Suprapubic skin (tissue), 4 donors: ENCODE measurements around the gene XKR8. TPM values are rescaled to one million over a fixed set of nuclear protein-coding genes. Genes with fewer than 3 reads are reported as not detected.

ENCODE experiments used
- DNase-seq, 2 donors: peaks; one replicate each; pipeline ENCODE4 v3.0.0-alpha.2; 2019; ENCODE audit warnings: low spot score in 2 of 2
- H3K27ac ChIP-seq: fragments of 200-600 bp; sonication (generic); one replicate; pipeline ENCODE4 v1.5.1; 2019
- H3K27me3 ChIP-seq: fragments of 200-600 bp; sonication (generic); one replicate; pipeline ENCODE4 v1.5.1; 2019
- H3K36me3 ChIP-seq: fragments of 200-600 bp; sonication (generic); one replicate; pipeline ENCODE4 v1.5.1; 2019
- H3K4me1 ChIP-seq: fragments of 200-600 bp; sonication (generic); one replicate; pipeline ENCODE4 v1.5.1; 2019
- H3K4me3 ChIP-seq: fragments of 200-600 bp; sonication (generic); one replicate; pipeline ENCODE4 v1.5.1; 2019; ENCODE audit warnings: mild to moderate bottlenecking
- H3K9me3 ChIP-seq: fragments of 200-600 bp; sonication (generic); one replicate; pipeline ENCODE4 v1.5.1; 2019
- EP300 ChIP-seq: sonication (generic); formaldehyde crosslinking; IDR thresholded peaks from one replicate; pipeline ENCODE4 v1.6.1; 2017; ENCODE audit warnings: antibody characterized with exemption
- POLR2A ChIP-seq, 2 donors: fragments of 450-650 bp; IDR thresholded peaks; one replicate each; pipeline ENCODE4 v1.6.1; 2017; ENCODE audit warnings: antibody characterized with exemption in 2 of 2, mild to moderate bottlenecking in 2 of 2, moderate library complexity in 2 of 2
- POLR2AphosphoS5 ChIP-seq, 3 donors: sonication (generic); formaldehyde crosslinking; IDR thresholded peaks; one replicate each; pipeline ENCODE4 v1.6.1; 2017; ENCODE audit warnings: antibody characterized with exemption in 3 of 3
- WGBS: methylation state at CpG from one replicate; pipeline ENCODE4 v1.1.5; 2018; 5-methylcytosine and 5-hydroxymethylcytosine counted together
- total RNA-seq, 4 donors: library from RNA; depleted of rRNA; stranded (reverse); fragments of >200 nt; gene quantifications; one replicate each; pipeline ENCODE4 v1.1.0, GENCODE V29; 2016
- TF ChIP-seq, protein P1 (sequence below), 2 donors: fragments of 200-600 bp in 1 of 2; fragments of 450-650 bp in 1 of 2; sonication (generic) in 1 of 2; IDR thresholded peaks; one replicate each; pipeline ENCODE4 v1.5.1; 2016 to 2019; ENCODE audit warnings: antibody characterized with exemption in 2 of 2, mild to moderate bottlenecking in 1 of 2, moderate library complexity in 1 of 2

XKR8 gene
- total RNA-seq, 4 donors from 2014 or later = 6.1 to 7.7 (median 6.3) TPM

DNA sequence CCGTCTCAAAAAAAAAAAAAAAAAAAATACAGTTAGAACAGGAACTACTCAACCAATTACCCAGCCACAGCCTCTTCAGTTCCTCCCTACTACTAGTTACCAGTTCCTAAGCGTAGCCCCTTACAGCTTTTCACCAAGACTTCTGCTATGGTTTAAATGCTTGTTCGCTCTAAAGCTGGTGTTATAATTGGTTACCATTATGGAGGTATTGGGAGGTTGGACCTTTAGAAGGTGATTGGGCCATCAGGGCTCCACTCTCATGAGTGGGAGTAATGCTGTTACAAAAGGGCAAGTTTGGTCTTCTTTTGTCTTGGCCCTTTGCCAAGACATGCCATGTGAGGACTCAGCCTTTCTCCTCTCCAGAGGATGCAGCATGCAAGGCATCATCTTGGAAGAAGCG is 28.0 kb upstream of the XKR8 start:
- no peak for DNase-seq
- no peak overlapping the region for H3K4me3 ChIP-seq
- H3K27me3 ChIP-seq = peaks cover 6% of the 10 kb centered on the region
- TF ChIP-seq EP300 = no peak
- no peak for TF ChIP-seq POLR2AphosphoS5 (IDR thresholded peaks at IDR 0.05)
- TF ChIP-seq POLR2A (IDR thresholded peaks at IDR 0.05) = no peak
- TF ChIP-seq, protein P1, sequence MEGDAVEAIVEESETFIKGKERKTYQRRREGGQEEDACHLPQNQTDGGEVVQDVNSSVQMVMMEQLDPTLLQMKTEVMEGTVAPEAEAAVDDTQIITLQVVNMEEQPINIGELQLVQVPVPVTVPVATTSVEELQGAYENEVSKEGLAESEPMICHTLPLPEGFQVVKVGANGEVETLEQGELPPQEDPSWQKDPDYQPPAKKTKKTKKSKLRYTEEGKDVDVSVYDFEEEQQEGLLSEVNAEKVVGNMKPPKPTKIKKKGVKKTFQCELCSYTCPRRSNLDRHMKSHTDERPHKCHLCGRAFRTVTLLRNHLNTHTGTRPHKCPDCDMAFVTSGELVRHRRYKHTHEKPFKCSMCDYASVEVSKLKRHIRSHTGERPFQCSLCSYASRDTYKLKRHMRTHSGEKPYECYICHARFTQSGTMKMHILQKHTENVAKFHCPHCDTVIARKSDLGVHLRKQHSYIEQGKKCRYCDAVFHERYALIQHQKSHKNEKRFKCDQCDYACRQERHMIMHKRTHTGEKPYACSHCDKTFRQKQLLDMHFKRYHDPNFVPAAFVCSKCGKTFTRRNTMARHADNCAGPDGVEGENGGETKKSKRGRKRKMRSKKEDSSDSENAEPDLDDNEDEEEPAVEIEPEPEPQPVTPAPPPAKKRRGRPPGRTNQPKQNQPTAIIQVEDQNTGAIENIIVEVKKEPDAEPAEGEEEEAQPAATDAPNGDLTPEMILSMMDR (IDR thresholded peaks at IDR 0.05) = no peak
- H3K36me3 ChIP-seq = no peaks in the 10 kb centered on the region
- H3K4me1 ChIP-seq = peaks cover 10% of the 10 kb centered on the region
- 78% methylated on average over 4 of the region's 4 CpGs for WGBS
- H3K9me3 ChIP-seq = no peaks in the 10 kb centered on the region
- no peak overlapping the region for H3K27ac ChIP-seq

GRCh38 chr1:27934818-27935549 is 24.8 kb upstream of the XKR8 start, which contains the start of gene SMPDL3B:
Gene SMPDL3B, plus strand, starts transcription at chr1:27935000. Its CDS starts 184 bp downstream, at chr1:27935184.
- 4% methylated on average over 16 of the region's 16 CpGs for WGBS
- Histone ChIP-seq H3K4me3 (peak within 1 kb of the TSS; percentile 8), H3K27me3 (peaks cover 6% of the 10 kb centered on the region), H3K9me3 (no peaks in the 10 kb centered on the region), H3K36me3 (no peaks in the 10 kb centered on the region), H3K4me1 (peaks cover 10% of the 10 kb centered on the region), H3K27ac (no peak within 1 kb of the TSS)
- no peak for DNase-seq
- TF ChIP-seq POLR2A (IDR thresholded peaks at IDR 0.05) (no peak), POLR2AphosphoS5 (IDR thresholded peaks at IDR 0.05) (no peak), EP300 (no peak)
- TF ChIP-seq, protein P1 (IDR thresholded peaks at IDR 0.05) = no peak

DNA sequence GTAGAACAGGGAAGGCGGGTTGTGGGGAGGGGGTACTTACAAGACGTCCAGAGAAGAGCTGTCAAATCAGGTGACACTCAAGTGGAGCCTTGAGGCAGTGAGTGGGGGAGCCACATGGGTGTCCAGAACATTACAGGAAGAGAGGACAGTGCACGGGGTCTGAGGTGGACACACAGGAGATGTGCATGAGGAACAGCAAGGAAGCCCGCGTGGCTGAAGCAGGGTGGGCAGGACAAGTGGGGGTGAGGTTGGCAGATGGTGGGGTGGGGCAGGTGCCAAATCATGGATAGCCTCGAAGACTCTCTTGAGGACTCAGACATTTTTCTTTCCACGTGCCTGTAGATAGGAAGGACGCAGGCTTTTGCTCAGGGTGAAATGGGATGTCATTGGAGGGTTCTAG is 24.1 kb upstream of the XKR8 start:
- Histone ChIP-seq H3K27ac (no peak overlapping the region), H3K9me3 (no peaks in the 10 kb centered on the region), H3K36me3 (no peaks in the 10 kb centered on the region), H3K4me1 (peaks cover 10% of the 10 kb centered on the region), H3K27me3 (peaks cover 6% of the 10 kb centered on the region), H3K4me3 (no peak overlapping the region)
- TF ChIP-seq EP300 (no peak), POLR2A (IDR thresholded peaks at IDR 0.05) (no peak), POLR2AphosphoS5 (IDR thresholded peaks at IDR 0.05) (no peak)
- TF ChIP-seq, protein P1 (IDR thresholded peaks at IDR 0.05) = no peak
- no peak for DNase-seq
- WGBS = 54% methylated on average over 8 of the region's 8 CpGs

- TF ChIP-seq POLR2A (IDR thresholded peaks at IDR 0.05) (no peak), POLR2AphosphoS5 (IDR thresholded peaks at IDR 0.05) (no peak), EP300 (no peak)
- TF ChIP-seq, protein P1 (IDR thresholded peaks at IDR 0.05) = no peak
- Histone ChIP-seq H3K36me3 (no peaks in the 10 kb centered on the region), H3K4me3 (no peak overlapping the region), H3K4me1 (peaks cover 10% of the 10 kb centered on the region), H3K27ac (no peak overlapping the region), H3K27me3 (peaks cover 6% of the 10 kb centered on the region), H3K9me3 (no peaks in the 10 kb centered on the region)
- WGBS = 92% methylated on average over 5 of the region's 5 CpGs
- no peak for DNase-seq
Measured at GRCh38 chr1:27936370-27936769, 23.4 kb upstream of the XKR8 start.

GRCh38 chr1:27937524-27937836 is 22.3 kb upstream of the XKR8 start:
- peaks cover 6% of the 10 kb centered on the region for H3K27me3 ChIP-seq
- DNase-seq = no peak
- TF ChIP-seq EP300 (no peak), POLR2A (IDR thresholded peaks at IDR 0.05) (no peak), POLR2AphosphoS5 (IDR thresholded peaks at IDR 0.05) (no peak)
- TF ChIP-seq, protein P1 (IDR thresholded peaks at IDR 0.05) = no peak
- 83% methylated on average over 1 of the region's 1 CpG for WGBS
- no peak overlapping the region for H3K4me3 ChIP-seq
- H3K4me1 ChIP-seq = peaks cover 10% of the 10 kb centered on the region
- H3K36me3 ChIP-seq = no peaks in the 10 kb centered on the region
- no peak overlapping the region for H3K27ac ChIP-seq
- H3K9me3 ChIP-seq = no peaks in the 10 kb centered on the region
